ENCODE data around the gene MEIS2. TPM values are rescaled to one million over a fixed set of nuclear protein-coding genes. Genes with fewer than 3 reads are reported as not detected.

The MEIS2 gene
- polyA plus RNA-seq, 2 of the 4 experiments (the other 2 are of a cell fraction) = 7.3 to 11.1 TPM

- TF ChIP-seq RCOR1 (IDR thresholded peaks at IDR 0.05; ENCODE audit: low read depth, low read length) (no peak), POLR2AphosphoS2 (conservative IDR thresholded peaks at IDR 0.05; ENCODE audit: low read length) (no peak), HDAC2 (IDR thresholded peaks at IDR 0.05) (no peak), CEBPB (IDR thresholded peaks at IDR 0.05) (no peak), NPAS2 (CRISPR knock-in tag; IDR thresholded peaks at IDR 0.05; ENCODE audit: borderline replicate concordance) (no peak), MYC (IDR thresholded peaks at IDR 0.05; ENCODE audit: borderline replicate concordance, low read length) (no peak), RFX5 (IDR thresholded peaks at IDR 0.05) (no peak), FOSL2 (IDR thresholded peaks at IDR 0.05) (no peak), FOSL2 (CRISPR knock-in tag; IDR thresholded peaks at IDR 0.05) (no peak), ZC3H11A (IDR thresholded peaks at IDR 0.05) (no peak), CBX2 (IDR thresholded peaks at IDR 0.05; ENCODE audit: borderline replicate concordance, low read depth) (no peak), ZNF302 (CRISPR knock-in tag; IDR thresholded peaks at IDR 0.05) (no peak), BHLHE40 (IDR thresholded peaks at IDR 0.05; ENCODE audit: low read depth, low read length) (no peak), POLR2A (IDR thresholded peaks at IDR 0.05; ENCODE audit: low read length) (no peak), ZSCAN20 (CRISPR knock-in tag; IDR thresholded peaks at IDR 0.05) (no peak), CBX8 (IDR thresholded peaks at IDR 0.05) (no peak)
- TF ChIP-seq, protein P1, sequence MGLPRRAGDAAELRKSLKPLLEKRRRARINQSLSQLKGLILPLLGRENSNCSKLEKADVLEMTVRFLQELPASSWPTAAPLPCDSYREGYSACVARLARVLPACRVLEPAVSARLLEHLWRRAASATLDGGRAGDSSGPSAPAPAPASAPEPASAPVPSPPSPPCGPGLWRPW (IDR thresholded peaks at IDR 0.05) = no peak
- TF ChIP-seq, protein P2, sequence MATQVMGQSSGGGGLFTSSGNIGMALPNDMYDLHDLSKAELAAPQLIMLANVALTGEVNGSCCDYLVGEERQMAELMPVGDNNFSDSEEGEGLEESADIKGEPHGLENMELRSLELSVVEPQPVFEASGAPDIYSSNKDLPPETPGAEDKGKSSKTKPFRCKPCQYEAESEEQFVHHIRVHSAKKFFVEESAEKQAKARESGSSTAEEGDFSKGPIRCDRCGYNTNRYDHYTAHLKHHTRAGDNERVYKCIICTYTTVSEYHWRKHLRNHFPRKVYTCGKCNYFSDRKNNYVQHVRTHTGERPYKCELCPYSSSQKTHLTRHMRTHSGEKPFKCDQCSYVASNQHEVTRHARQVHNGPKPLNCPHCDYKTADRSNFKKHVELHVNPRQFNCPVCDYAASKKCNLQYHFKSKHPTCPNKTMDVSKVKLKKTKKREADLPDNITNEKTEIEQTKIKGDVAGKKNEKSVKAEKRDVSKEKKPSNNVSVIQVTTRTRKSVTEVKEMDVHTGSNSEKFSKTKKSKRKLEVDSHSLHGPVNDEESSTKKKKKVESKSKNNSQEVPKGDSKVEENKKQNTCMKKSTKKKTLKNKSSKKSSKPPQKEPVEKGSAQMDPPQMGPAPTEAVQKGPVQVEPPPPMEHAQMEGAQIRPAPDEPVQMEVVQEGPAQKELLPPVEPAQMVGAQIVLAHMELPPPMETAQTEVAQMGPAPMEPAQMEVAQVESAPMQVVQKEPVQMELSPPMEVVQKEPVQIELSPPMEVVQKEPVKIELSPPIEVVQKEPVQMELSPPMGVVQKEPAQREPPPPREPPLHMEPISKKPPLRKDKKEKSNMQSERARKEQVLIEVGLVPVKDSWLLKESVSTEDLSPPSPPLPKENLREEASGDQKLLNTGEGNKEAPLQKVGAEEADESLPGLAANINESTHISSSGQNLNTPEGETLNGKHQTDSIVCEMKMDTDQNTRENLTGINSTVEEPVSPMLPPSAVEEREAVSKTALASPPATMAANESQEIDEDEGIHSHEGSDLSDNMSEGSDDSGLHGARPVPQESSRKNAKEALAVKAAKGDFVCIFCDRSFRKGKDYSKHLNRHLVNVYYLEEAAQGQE (IDR thresholded peaks at IDR 0.05) = no peak
- FAIRE-seq (no peak), DNase-seq (ENCODE audit: low read depth in 1 of 2, low spot score in 1 of 2) (no peak), ATAC-seq (no peak)
- H3K4me1 ChIP-seq = no peaks in the 10 kb centered on the region
- H3K4me2 ChIP-seq = no peak overlapping the region
- ChIA-PET CTCF (no interaction called here), POLR2A (no interaction called here)
- H3K27ac ChIP-seq = no peak overlapping the region
- no peak overlapping the region for H3K4me3 ChIP-seq
- H3K9me3 ChIP-seq = no peaks in the 10 kb centered on the region
These were observed 122.7 kb downstream of the MEIS2 start for GRCh38 chr15:36977659-36978058.

DNA sequence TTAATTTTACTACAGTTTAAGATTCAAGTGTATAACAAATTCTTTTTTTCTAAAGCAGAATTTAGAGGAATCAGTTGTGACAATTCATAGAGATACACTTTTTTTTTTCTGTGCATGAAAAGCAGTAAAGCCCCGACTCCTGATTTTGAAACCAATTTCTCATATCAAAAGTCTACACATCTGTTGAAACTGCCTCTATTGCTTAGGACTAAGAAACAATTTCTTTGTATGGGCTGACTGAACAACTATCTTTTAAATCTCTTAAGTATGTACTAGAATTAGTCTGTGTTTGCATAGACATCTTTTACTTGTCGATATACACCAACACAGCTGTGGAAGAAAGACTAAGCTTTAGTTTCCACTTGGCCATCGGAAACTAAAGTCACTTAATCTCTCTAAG lies 127.6 kb downstream of the MEIS2 start:
- no peaks in the 10 kb centered on the region for H3K4me1 ChIP-seq
- ChIA-PET POLR2A (no interaction called here), CTCF (no interaction called here)
- DNase-seq (ENCODE audit: low read depth in 1 of 2, low spot score in 1 of 2) (no peak), FAIRE-seq (no peak), ATAC-seq (no peak)
- H3K4me2 ChIP-seq = no peak overlapping the region
- 95% methylated on average over 3 of the region's 3 CpGs for WGBS (ENCODE audit: missing lambda C conversion rate)
- H3K9me3 ChIP-seq = no peaks in the 10 kb centered on the region
- H3K4me3 ChIP-seq = no peak overlapping the region
- no peak overlapping the region for H3K27ac ChIP-seq
- TF ChIP-seq EHF (CRISPR knock-in tag; IDR thresholded peaks at IDR 0.05) = no peak
- TF ChIP-seq RARB (CRISPR knock-in tag; IDR thresholded peaks at IDR 0.05) = no peak
- TF ChIP-seq EP300 (IDR thresholded peaks at IDR 0.05) = no peak
- TF ChIP-seq SREBF2 (IDR thresholded peaks at IDR 0.05) = no peak
- TF ChIP-seq, protein P2 (IDR thresholded peaks at IDR 0.05) = no peak
- TF ChIP-seq ZC3H11A (IDR thresholded peaks at IDR 0.05) = no peak
- no peak for TF ChIP-seq CBX8 (IDR thresholded peaks at IDR 0.05)
- TF ChIP-seq, protein P3, sequence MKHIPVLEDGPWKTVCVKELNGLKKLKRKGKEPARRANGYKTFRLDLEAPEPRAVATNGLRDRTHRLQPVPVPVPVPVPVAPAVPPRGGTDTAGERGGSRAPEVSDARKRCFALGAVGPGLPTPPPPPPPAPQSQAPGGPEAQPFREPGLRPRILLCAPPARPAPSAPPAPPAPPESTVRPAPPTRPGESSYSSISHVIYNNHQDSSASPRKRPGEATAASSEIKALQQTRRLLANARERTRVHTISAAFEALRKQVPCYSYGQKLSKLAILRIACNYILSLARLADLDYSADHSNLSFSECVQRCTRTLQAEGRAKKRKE (CRISPR knock-in tag; IDR thresholded peaks at IDR 0.05; ENCODE audit: low read depth) = no peak
- TF ChIP-seq PBX3 (IDR thresholded peaks at IDR 0.05) = no peak
- no peak for TF ChIP-seq RNF2 (IDR thresholded peaks at IDR 0.05; ENCODE audit: borderline replicate concordance, low read depth)
- no peak for TF ChIP-seq FOSL2 (IDR thresholded peaks at IDR 0.05)
- TF ChIP-seq FOSL2 (CRISPR knock-in tag; IDR thresholded peaks at IDR 0.05) = no peak
- no peak for TF ChIP-seq POLR2AphosphoS2 (conservative IDR thresholded peaks at IDR 0.05; ENCODE audit: low read length)
- TF ChIP-seq BHLHE40 (IDR thresholded peaks at IDR 0.05; ENCODE audit: low read depth, low read length) = no peak
- no peak for TF ChIP-seq SMC3 (IDR thresholded peaks at IDR 0.05)
- no peak for TF ChIP-seq CHD2 (IDR thresholded peaks at IDR 0.05; ENCODE audit: low read length, partially characterized antibody)
